Choroid plexus epithelial cell (primary cell): ENCODE results near the gene ALK.

Source experiments
- DNase-seq: peaks from one replicate; pipeline ENCODE4 v3.0.0-alpha.2; 2010; ENCODE audit warnings: low read depth
- H3K4me3 ChIP-seq: 2 replicates; pipeline ENCODE4 v1.5.1; 2011; ENCODE audit warnings: low read depth, mild to moderate bottlenecking, control low read depth, low read length, moderate library complexity
- TF ChIP-seq, protein P1 (sequence below): conservative IDR thresholded peaks from 2 replicates; pipeline ENCODE4 v1.5.1; 2011; ENCODE audit warnings: low read depth, mild to moderate bottlenecking, control low read depth, inconsistent platforms, low read length, moderate library complexity

Gene ALK

DNA sequence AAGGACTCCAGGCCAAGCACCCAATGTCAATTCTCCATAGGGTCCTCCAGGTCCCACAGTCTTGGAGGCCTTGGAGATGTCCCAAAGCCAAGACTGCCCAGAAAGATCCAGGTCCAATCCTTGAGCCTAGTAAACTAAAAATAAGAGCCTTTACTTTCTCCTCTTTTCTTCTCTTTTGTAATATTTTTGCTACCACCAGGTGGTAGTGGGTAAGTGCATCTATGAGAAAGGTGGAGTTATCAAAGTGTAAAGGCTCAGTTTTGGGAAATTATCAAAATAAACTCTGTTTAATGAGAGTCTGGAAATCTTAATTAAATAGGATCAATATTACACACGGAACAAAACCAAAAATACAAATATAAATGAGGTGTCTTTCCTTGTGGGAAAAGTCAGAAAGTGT is 276.4 kb downstream of the ALK start:
- TF ChIP-seq, protein P1, sequence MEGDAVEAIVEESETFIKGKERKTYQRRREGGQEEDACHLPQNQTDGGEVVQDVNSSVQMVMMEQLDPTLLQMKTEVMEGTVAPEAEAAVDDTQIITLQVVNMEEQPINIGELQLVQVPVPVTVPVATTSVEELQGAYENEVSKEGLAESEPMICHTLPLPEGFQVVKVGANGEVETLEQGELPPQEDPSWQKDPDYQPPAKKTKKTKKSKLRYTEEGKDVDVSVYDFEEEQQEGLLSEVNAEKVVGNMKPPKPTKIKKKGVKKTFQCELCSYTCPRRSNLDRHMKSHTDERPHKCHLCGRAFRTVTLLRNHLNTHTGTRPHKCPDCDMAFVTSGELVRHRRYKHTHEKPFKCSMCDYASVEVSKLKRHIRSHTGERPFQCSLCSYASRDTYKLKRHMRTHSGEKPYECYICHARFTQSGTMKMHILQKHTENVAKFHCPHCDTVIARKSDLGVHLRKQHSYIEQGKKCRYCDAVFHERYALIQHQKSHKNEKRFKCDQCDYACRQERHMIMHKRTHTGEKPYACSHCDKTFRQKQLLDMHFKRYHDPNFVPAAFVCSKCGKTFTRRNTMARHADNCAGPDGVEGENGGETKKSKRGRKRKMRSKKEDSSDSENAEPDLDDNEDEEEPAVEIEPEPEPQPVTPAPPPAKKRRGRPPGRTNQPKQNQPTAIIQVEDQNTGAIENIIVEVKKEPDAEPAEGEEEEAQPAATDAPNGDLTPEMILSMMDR = no peak
- DNase-seq = no peak
- H3K4me3 ChIP-seq = no peak overlapping the region

DNA sequence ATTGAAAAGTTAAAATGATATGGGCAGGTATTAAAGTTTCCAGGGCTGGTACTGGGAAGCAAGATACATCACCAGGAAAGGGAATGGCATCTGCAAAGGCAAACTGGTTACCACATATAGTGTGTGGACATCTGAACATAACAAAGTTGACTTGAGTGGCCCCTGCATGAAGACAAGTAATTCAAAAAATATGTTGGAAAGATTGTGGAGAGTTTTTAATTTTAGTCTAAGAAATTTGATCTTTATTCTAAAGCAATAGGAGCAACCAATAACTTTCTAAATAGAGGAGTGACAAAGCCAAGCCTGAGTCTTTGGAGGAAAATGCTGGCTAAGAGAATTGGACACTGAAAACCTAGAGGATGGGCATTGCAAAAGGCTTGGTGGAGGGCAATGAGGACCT is 278.2 kb downstream of the ALK start:
- no peak overlapping the region for H3K4me3 ChIP-seq
- no peak for DNase-seq
- TF ChIP-seq, protein P1 = no peak

DNA sequence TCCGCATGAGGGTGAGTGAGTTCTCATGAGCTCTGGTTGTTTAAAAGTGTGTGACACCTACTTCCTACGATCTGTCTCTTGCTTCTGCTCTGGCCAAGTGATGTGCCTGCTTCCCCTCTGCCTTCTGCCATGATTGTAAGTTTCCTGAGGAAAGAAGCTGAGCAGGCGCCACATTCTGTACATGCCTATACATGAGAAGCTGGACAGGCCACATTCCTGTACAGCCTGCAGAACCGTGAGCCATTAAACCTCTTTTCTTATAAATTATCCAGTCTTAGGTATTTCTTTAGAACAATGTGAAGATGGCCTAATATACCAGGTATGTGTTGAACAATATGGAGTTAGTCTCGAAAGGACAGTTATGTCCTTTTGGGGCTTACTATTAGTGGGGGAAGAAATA is 281.0 kb downstream of the ALK start:
- TF ChIP-seq, protein P1 = no peak
- DNase-seq = no peak
- H3K4me3 ChIP-seq = no peak overlapping the region

DNA sequence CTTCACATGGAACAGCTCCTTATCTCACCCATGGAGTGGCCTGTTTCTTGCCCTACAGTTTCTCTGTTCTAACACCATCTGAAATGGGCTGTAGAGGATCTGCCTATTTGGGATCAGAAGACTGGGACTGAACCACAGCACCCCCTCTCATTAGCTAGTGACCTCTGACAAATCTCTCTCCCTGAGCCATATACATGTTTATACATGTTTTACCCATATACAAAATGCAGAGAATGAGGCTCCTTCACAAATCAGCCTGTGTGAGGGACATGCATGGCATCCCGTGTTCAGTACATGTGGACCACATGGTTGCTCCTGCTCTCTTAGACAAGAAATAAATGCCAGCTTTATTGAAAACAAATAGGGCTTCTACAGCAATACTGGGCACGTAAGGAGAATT is 282.7 kb downstream of the ALK start:
- TF ChIP-seq, protein P1 = no peak

DNA sequence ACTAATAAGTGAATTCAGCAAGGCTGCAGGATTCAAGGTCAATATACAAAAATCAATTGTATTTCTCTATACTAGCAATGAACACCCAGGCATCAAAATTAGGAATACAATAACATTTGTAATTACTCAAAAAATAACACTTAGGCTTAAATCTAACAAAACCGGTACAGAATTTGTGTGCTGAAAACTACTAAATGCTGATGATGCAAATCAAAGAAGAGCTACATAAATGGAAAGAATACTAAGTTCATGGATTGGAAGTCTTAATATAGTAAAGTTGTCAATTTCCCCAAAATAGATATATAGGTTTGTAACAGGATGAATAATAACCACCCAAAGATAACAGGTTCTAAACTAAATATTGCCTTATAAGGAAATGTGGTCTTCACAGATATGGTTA is 286.5 kb downstream of the ALK start:
- TF ChIP-seq, protein P1 = no peak
- DNase-seq = no peak
- H3K4me3 ChIP-seq = no peak overlapping the region

More for the DNA sequence above, 282.7 kb downstream of the ALK start:
- DNase-seq = no peak
- no peak overlapping the region for H3K4me3 ChIP-seq

DNA sequence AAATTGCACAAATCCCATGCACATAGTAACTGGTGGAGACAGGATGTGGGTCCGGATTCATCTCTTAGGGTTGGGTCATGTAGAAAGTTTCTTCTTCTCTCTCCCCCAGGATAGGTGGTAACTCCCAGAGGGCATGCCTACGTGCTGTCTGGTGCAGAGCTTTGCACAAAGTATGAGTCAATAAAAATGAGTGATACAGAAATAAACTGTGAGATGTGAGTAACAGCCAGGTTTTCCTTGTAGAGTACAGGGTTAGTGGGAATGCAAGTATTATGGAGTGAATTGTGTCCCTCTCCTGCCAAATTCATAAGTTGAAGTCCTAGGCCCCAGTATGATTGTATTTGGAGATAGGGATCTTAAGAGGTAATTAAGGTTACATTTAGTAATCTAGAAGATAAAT is 289.4 kb downstream of the ALK start:
- DNase-seq = peak; percentile 23
- no peak overlapping the region for H3K4me3 ChIP-seq
- TF ChIP-seq, protein P1 = no peak

DNA sequence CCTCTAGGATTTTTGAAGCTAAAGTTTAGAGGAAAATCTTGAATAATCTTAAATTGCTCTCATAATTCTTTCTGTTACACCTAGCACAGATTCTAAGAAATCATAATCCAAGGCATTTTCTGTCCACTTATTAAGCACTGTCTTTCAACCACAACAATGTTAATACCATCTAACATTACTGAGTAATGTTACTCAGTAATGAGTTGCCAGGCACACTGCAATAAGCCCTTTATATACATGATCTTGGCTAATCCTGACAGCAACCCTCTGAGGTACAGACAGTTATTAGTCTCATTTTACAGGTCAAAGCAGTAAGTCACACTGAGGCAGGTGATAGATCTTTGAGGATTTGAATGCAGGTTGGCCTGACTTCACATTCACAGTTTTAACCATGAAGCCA is 291.9 kb downstream of the ALK start:
- DNase-seq = no peak
- TF ChIP-seq, protein P1 = no peak
- no peak overlapping the region for H3K4me3 ChIP-seq
